Trophoblast cell (in vitro differentiated cells and primary cell): ENCODE results near the gene IL17A.

ENCODE experiments used
- DNase-seq, 2 donors: peaks; one replicate each; pipeline ENCODE4 v3.0.0-alpha.2; 2016
- H2AFZ ChIP-seq: 2 replicates; pipeline ENCODE4 v1.6.1; 2013; ENCODE audit warnings: low read length, moderate library complexity, mild to moderate bottlenecking; ENCODE audit not compliant: insufficient read depth, poor library complexity
- H2AK5ac ChIP-seq: 2 replicates; pipeline ENCODE4 v1.6.1; 2013; ENCODE audit warnings: mild to moderate bottlenecking, low read length
- H2BK120ac ChIP-seq: 2 replicates; pipeline ENCODE4 v1.6.1; 2013; ENCODE audit warnings: low read length, mild to moderate bottlenecking, moderate library complexity; ENCODE audit not compliant: insufficient read depth, poor library complexity
- H2BK12ac ChIP-seq: 2 replicates; pipeline ENCODE4 v1.6.1; 2013; ENCODE audit warnings: mild to moderate bottlenecking, low read length, moderate library complexity
- H2BK5ac ChIP-seq: 2 replicates; pipeline ENCODE4 v1.6.1; 2013; ENCODE audit warnings: low read length, low read depth, moderate library complexity, mild to moderate bottlenecking; ENCODE audit not compliant: poor library complexity
- H3K14ac ChIP-seq: 2 replicates; pipeline ENCODE4 v1.6.1; 2013; ENCODE audit warnings: mild to moderate bottlenecking, low read length
- H3K18ac ChIP-seq: 2 replicates; pipeline ENCODE4 v1.6.1; 2013; ENCODE audit warnings: mild to moderate bottlenecking, low read length
- H3K23ac ChIP-seq: 2 replicates; pipeline ENCODE4 v1.6.1; 2013; ENCODE audit warnings: low read length
- H3K27ac ChIP-seq: 2 replicates; pipeline ENCODE4 v1.5.1; 2013; ENCODE audit warnings: low read depth, mild to moderate bottlenecking, inconsistent platforms, low read length, moderate library complexity
- H3K27me3 ChIP-seq: 2 replicates; pipeline ENCODE4 v1.6.1; 2013; ENCODE audit warnings: inconsistent platforms, mild to moderate bottlenecking, low read length, moderate library complexity; ENCODE audit not compliant: insufficient read depth
- H3K36me3 ChIP-seq, 2 experiments: 1 replicate in 1 of 2; 2 replicates in 1 of 2; pipeline ENCODE4 v1.6.1; 2013; ENCODE audit warnings: low read length in 2 of 2, mild to moderate bottlenecking in 2 of 2, moderate library complexity in 1 of 2; ENCODE audit not compliant: insufficient read depth in 2 of 2, control insufficient read depth in 1 of 2
- H3K4ac ChIP-seq: 2 replicates; pipeline ENCODE4 v1.6.1; 2013; ENCODE audit warnings: low read depth, mild to moderate bottlenecking, low read length, moderate library complexity
- H3K4me1 ChIP-seq, 2 experiments: 1 replicate in 1 of 2; 2 replicates in 1 of 2; pipeline ENCODE4 v1.6.1; 2013; ENCODE audit warnings: low read length in 2 of 2, mild to moderate bottlenecking in 2 of 2, moderate library complexity in 1 of 2; ENCODE audit not compliant: insufficient read depth in 2 of 2, control insufficient read depth in 1 of 2
- H3K4me2 ChIP-seq: 2 replicates; pipeline ENCODE4 v1.6.1; 2013; ENCODE audit warnings: inconsistent platforms, mild to moderate bottlenecking, low read length, moderate library complexity
- H3K4me3 ChIP-seq: 2 replicates; pipeline ENCODE4 v1.5.1; 2013; ENCODE audit warnings: mild to moderate bottlenecking, low read depth, low read length, inconsistent platforms
- H3K79me1 ChIP-seq: one replicate; pipeline ENCODE4 v1.6.1; 2013; ENCODE audit warnings: low read length
- H3K79me2 ChIP-seq: 2 replicates; pipeline ENCODE4 v1.6.1; 2013; ENCODE audit warnings: low read length, mild to moderate bottlenecking; ENCODE audit not compliant: control insufficient read depth, insufficient read depth, poor library complexity
- H3K9ac ChIP-seq: 2 replicates; pipeline ENCODE4 v1.6.1; 2013; ENCODE audit warnings: mild to moderate bottlenecking, low read length
- H3K9me3 ChIP-seq: 2 replicates; pipeline ENCODE4 v1.6.1; 2013; ENCODE audit warnings: low read depth, mild to moderate bottlenecking, control low read depth, inconsistent platforms, low read length; ENCODE audit not compliant: insufficient read depth
- H4K12ac ChIP-seq: 2 replicates; pipeline ENCODE4 v1.6.1; 2013; ENCODE audit warnings: low read depth, mild to moderate bottlenecking, low read length, moderate library complexity
- H4K8ac ChIP-seq: 2 replicates; pipeline ENCODE4 v1.6.1; 2013; ENCODE audit warnings: low read depth, mild to moderate bottlenecking, low read length, moderate library complexity
- H4K91ac ChIP-seq: one replicate; pipeline ENCODE4 v1.6.1; 2013; ENCODE audit warnings: low read depth, mild to moderate bottlenecking, low read length, moderate library complexity
- WGBS: extraction: QIAGEN DNeasy Blood & Tissue Kit; methylation state at CpG from one replicate; pipeline ENCODE4 v1.1.7; 2013; ENCODE audit warnings: missing lambda C conversion rate; ENCODE audit not compliant: insufficient read length, insufficient coverage; ENCODE audit errors: extremely low coverage; 5-methylcytosine and 5-hydroxymethylcytosine counted together

The IL17A gene

GRCh38 chr6:52187098-52187497 lies 923 bp downstream of the IL17A start:
- Histone ChIP-seq H3K4ac (no peak overlapping the region), H3K27ac (no peak overlapping the region), H3K4me2 (no peak overlapping the region), H3K27me3 (no peaks in the 10 kb centered on the region), H4K8ac (no peak overlapping the region), H3K79me2 (no peaks in the 10 kb centered on the region), H2AFZ (no peak overlapping the region), H3K79me1 (no peaks in the 10 kb centered on the region), H3K18ac (no peak overlapping the region), H2BK120ac (no peak overlapping the region), H3K14ac (no peak overlapping the region), H2BK12ac (no peak overlapping the region), H3K36me3 (no peaks in the 10 kb centered on the region), H4K12ac (no peak overlapping the region), H3K9me3 (no peaks in the 10 kb centered on the region), H3K4me3 (no peak overlapping the region), H3K23ac (no peak overlapping the region), H2AK5ac (no peak overlapping the region), H4K91ac (no peak overlapping the region), H3K9ac (no peak overlapping the region), H2BK5ac (no peak overlapping the region), H3K4me1 (no peaks in the 10 kb centered on the region)
- WGBS: no CpG with 5 or more reads among the region's 1 CpG
- no peak for DNase-seq

DNA sequence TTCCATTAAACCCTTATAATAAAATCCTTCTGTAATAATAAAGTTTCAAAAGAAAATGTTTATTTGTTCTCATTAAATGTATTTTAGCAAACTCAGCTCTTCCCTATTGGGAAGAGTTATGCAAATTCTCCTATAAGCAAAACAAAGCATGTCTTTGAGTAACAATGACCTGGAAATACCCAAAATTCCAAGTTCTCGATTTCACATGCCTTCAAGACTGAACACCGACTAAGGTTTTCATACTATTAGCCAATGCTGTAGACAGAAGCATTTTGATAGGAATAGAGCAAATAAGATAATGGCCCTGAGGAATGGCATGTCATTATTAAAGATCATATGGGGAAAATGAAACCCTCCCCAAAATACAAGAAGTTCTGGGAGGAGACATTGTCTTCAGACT lies 3.8 kb downstream of the IL17A start:
- no peaks in the 10 kb centered on the region for H3K9me3 ChIP-seq
- no CpG with 5 or more reads among the region's 2 CpGs for WGBS
- no peak overlapping the region for H2BK12ac ChIP-seq
- H3K23ac ChIP-seq: no peak overlapping the region
- no peak overlapping the region for H2BK120ac ChIP-seq
- H3K4me3 ChIP-seq: no peak overlapping the region
- no peaks in the 10 kb centered on the region for H3K27me3 ChIP-seq
- H4K12ac ChIP-seq: no peak overlapping the region
- H3K36me3 ChIP-seq: no peaks in the 10 kb centered on the region
- no peak overlapping the region for H3K18ac ChIP-seq
- no peak overlapping the region for H2AK5ac ChIP-seq
- H3K79me2 ChIP-seq: no peaks in the 10 kb centered on the region
- no peak overlapping the region for H3K14ac ChIP-seq
- H2BK5ac ChIP-seq: no peak overlapping the region
- H3K4me2 ChIP-seq: no peak overlapping the region
- no peak overlapping the region for H4K91ac ChIP-seq
- H3K27ac ChIP-seq: no peak overlapping the region
- no peak overlapping the region for H2AFZ ChIP-seq
- H3K79me1 ChIP-seq: no peaks in the 10 kb centered on the region
- H3K4me1 ChIP-seq: no peaks in the 10 kb centered on the region
- H3K4ac ChIP-seq: no peak overlapping the region
- peak in 1 of 2 donors; percentile 59 for DNase-seq
- no peak overlapping the region for H4K8ac ChIP-seq
- H3K9ac ChIP-seq: no peak overlapping the region

- DNase-seq: no peak
- Histone ChIP-seq H3K27me3 (no peaks in the 10 kb centered on the region), H3K23ac (no peak overlapping the region), H3K9me3 (no peaks in the 10 kb centered on the region), H3K9ac (no peak overlapping the region), H3K79me2 (no peaks in the 10 kb centered on the region), H2BK5ac (no peak overlapping the region), H3K27ac (no peak overlapping the region), H2AK5ac (no peak overlapping the region), H3K4me3 (no peak overlapping the region), H4K8ac (no peak overlapping the region), H4K12ac (no peak overlapping the region), H3K4ac (no peak overlapping the region), H2BK120ac (no peak overlapping the region), H3K18ac (no peak overlapping the region), H3K79me1 (no peaks in the 10 kb centered on the region), H2BK12ac (no peak overlapping the region), H2AFZ (no peak overlapping the region), H3K4me1 (no peaks in the 10 kb centered on the region), H3K36me3 (no peaks in the 10 kb centered on the region), H4K91ac (no peak overlapping the region), H3K4me2 (no peak overlapping the region), H3K14ac (no peak overlapping the region)
- no CpG with 5 or more reads among the region's 3 CpGs for WGBS
These were observed 4.2 kb downstream of the IL17A start for GRCh38 chr6:52190409-52190808.

DNA sequence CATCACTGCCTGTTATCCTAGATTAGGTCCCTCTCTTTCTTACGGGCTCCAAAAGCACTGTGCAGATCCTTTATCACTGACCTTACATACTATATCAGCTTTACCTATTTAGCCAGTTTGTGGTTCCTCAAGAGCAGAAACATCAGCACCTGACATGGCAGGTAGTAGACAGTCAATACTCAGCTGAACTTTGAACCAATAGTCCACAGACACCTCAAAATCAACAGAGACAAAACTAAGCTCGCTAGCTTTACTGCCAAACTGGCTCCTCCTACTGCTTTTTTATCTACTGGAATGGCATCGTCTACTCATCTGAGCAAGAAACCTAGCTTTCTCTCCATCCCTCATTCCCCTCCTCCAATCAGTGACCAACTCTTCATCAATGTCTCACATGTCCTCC lies 5.6 kb downstream of the IL17A start:
- Histone ChIP-seq H3K79me1 (no peaks in the 10 kb centered on the region), H2BK120ac (no peak overlapping the region)

More for the DNA sequence above, 5.6 kb downstream of the IL17A start:
- Histone ChIP-seq H2BK12ac (no peak overlapping the region), H3K4ac (no peak overlapping the region), H3K18ac (no peak overlapping the region), H3K4me1 (no peaks in the 10 kb centered on the region), H4K8ac (no peak overlapping the region), H3K9ac (no peak overlapping the region), H3K4me2 (no peak overlapping the region), H2BK5ac (no peak overlapping the region), H3K79me2 (no peaks in the 10 kb centered on the region), H3K27ac (no peak overlapping the region), H3K4me3 (no peak overlapping the region), H2AK5ac (no peak overlapping the region), H3K36me3 (no peaks in the 10 kb centered on the region), H3K27me3 (no peaks in the 10 kb centered on the region), H4K12ac (no peak overlapping the region), H4K91ac (no peak overlapping the region), H3K14ac (no peak overlapping the region), H3K23ac (no peak overlapping the region), H2AFZ (no peak overlapping the region), H3K9me3 (no peaks in the 10 kb centered on the region)
- no CpG with 5 or more reads among the region's 3 CpGs for WGBS
- DNase-seq: no peak
